ENCODE data around the gene SLC39A3. TPM values are rescaled to one million over a fixed set of nuclear protein-coding genes. Genes with fewer than 3 reads are reported as not detected.

SLC39A3 gene
- total and polyA plus RNA-seq, 8 donors = 18.3 to 33.6 (median 22.8) TPM

DNA sequence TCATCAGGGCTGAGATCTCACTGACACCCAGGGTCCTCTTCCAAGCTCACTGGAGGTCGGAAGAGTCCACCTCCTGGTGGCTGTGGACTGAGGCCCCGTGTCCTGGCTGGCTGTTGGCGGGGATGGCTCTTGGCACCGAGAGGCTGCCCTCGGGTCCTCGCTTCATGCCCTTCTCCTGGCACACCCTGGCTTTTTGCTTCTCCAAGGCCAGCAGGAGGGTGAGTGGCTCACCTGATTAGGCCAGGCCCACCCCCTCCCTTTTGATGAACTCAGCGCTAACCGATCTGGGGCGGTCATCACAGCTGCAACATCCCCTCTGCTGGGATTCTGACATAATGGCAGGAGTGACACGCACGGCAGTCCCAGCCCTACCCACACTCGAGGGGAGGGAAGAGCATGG is 4.4 kb downstream of the SLC39A3 start:
- no peaks in the 10 kb centered on the region for H3K27me3 ChIP-seq
- intact Hi-C loops (cut with DNase I) = no loop called here
- H3K4me3 ChIP-seq = no peak overlapping the region
- TF ChIP-seq, protein P1, sequence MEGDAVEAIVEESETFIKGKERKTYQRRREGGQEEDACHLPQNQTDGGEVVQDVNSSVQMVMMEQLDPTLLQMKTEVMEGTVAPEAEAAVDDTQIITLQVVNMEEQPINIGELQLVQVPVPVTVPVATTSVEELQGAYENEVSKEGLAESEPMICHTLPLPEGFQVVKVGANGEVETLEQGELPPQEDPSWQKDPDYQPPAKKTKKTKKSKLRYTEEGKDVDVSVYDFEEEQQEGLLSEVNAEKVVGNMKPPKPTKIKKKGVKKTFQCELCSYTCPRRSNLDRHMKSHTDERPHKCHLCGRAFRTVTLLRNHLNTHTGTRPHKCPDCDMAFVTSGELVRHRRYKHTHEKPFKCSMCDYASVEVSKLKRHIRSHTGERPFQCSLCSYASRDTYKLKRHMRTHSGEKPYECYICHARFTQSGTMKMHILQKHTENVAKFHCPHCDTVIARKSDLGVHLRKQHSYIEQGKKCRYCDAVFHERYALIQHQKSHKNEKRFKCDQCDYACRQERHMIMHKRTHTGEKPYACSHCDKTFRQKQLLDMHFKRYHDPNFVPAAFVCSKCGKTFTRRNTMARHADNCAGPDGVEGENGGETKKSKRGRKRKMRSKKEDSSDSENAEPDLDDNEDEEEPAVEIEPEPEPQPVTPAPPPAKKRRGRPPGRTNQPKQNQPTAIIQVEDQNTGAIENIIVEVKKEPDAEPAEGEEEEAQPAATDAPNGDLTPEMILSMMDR (IDR thresholded peaks at IDR 0.05) = no peak
- no peak for DNase-seq
- no peak for ATAC-seq
- H3K4me1 ChIP-seq = peaks cover 5 to 30% of the 10 kb centered on the region in 2 donors
- H3K36me3 ChIP-seq = peaks cover 0 to 56% of the 10 kb centered on the region in 2 donors
- H3K9me3 ChIP-seq = peaks cover 0 to 2% of the 10 kb centered on the region in 2 donors
- no peak overlapping the region for H3K27ac ChIP-seq

DNA sequence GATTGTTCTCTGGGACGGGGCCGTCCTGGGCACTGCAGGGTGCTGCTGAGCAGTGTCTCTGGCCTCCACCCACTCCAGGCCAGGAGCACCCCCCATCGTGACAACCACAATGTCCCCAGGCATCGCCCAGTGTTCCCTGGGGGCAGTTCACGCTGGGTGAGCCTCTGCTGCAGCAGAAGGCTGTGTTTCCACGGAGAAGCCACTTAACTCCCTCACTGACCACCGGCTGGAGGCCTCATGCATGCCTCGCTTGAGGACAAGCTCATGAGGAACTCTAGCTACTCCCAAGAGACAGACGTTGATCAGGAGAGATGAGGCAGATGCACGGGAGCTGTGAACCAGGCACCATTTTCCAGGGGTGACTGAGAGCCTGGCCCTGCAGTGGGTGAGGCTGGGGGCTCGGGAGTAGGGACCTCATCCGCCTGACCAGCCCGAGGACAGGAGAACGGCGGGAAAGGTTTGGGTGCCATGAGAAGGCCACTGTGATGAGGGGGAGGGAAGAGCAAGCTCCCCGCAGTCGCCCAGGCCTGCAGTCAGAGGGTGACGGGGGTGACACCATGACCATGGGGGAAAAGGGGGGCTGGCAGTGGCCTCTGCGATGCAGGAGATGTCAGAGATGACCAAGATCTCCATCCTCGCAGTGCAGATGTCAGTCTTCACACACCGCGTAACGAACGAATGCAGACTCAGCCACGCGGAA is 5.1 kb downstream of the SLC39A3 start:
- DNase-seq (no peak), ATAC-seq (no peak)

DNA sequence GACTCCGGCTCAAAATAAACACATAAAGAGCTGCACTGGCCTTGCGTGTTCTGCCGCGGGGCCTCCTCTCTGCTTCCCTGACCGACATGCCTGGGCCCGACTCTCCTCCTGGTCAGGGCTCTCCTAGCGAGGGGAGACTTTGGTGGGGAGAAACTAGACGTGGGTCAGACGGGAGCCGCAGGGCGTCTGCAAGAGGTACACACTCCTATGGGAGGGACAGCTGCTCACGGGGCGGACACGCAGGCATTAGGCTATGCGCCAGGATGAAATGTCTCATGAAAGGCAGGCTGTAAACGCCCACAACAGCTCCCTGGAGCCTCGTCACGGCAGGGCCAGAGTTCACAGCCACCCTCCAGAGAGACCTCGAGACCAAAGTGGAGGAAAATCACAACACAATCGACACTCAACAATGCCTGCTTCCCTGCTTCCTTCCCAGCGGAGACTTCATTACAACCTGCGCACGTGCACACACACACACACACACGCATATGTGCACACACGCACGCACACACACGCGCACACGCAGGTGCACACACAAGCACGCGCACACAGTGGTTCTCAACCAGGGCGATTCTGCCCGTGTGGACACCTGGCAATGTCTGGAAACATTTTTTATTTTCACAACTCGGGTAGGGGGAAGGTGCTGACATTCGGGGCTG is 5.8 kb downstream of the SLC39A3 start:
- Histone ChIP-seq H3K36me3 (peaks cover 0 to 56% of the 10 kb centered on the region in 2 donors), H3K9me3 (peaks cover 0 to 2% of the 10 kb centered on the region in 2 donors), H3K27ac (no peak overlapping the region), H3K4me3 (no peak overlapping the region), H3K27me3 (no peaks in the 10 kb centered on the region), H3K4me1 (peaks cover 3 to 22% of the 10 kb centered on the region in 2 donors)
- no peak for DNase-seq
- TF ChIP-seq, protein P1 (IDR thresholded peaks at IDR 0.05) = no peak
- intact Hi-C loops (cut with DNase I) = no loop called here
- no peak for ATAC-seq

More for the DNA sequence above, 5.1 kb downstream of the SLC39A3 start:
- peaks cover 0 to 2% of the 10 kb centered on the region in 2 donors for H3K9me3 ChIP-seq
- no peaks in the 10 kb centered on the region for H3K27me3 ChIP-seq
- peaks cover 0 to 56% of the 10 kb centered on the region in 2 donors for H3K36me3 ChIP-seq
- no peak overlapping the region for H3K27ac ChIP-seq
- H3K4me3 ChIP-seq = no peak overlapping the region
- TF ChIP-seq, protein P1 (IDR thresholded peaks at IDR 0.05) = no peak
- peaks cover 5 to 26% of the 10 kb centered on the region in 2 donors for H3K4me1 ChIP-seq
- intact Hi-C loops (cut with DNase I) = no loop called here

DNA sequence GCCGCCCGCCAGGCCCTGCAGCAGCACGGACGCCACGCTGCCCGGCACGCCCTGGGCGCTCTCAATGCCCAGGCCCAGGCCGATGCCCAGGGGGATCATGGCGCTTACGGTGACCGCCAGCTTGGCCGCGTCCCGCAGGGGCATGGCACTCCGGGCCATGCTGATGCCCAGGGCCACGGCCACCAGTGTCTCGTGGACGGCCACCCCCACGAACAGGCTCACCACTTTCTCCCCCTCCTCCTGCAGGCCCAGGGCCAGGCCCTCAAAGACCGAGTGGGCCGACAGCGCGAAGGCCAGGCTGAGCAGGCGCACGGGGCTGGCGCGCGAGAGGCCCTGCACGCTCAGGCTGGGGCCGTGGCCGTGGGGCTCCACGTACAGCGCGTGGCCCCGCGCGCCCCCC is 6.9 kb downstream of the SLC39A3 start:
- intact Hi-C loops (cut with DNase I) = no loop called here
- Histone ChIP-seq H3K27ac (no peak overlapping the region), H3K4me1 (peaks cover 0 to 13% of the 10 kb centered on the region in 2 donors), H3K9me3 (peaks cover 0 to 2% of the 10 kb centered on the region in 2 donors), H3K36me3 (peaks cover 0 to 56% of the 10 kb centered on the region in 2 donors), H3K27me3 (peaks cover 0 to 6% of the 10 kb centered on the region in 2 donors), H3K4me3 (no peak overlapping the region)
- TF ChIP-seq, protein P1 (IDR thresholded peaks at IDR 0.05) = no peak
- no peak for DNase-seq
- ATAC-seq = no peak

DNA sequence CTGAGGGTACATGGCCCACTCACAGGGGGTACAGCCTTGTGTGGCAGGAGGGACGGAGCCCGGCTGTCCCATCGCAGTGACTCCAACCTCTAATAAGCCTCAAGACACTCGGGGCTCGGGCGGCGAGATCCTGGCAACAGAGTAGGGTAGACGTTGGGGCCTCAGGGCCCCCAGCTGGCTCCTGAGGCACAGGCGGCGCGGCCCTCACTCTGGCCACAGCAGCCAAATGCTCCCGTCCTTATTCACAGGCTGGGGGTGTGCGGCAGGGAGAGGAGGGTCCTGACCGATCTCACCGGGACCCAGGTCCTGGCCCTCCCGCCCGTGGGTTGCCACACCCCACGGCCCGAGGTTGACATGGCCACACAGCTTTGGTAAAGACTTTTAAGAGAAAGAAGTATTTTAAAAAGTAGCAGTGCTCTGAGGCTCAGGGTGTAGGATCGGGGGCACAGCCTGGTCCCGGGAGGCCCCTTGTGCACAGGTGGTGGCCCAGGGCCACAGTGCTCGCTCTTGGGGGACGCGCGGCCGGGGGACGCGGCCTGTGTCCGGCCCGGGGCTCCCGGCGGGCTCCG is 7.6 kb downstream of the SLC39A3 start:
- Histone ChIP-seq H3K4me3 (no peak overlapping the region), H3K27ac (no peak overlapping the region), H3K9me3 (peaks cover 0 to 2% of the 10 kb centered on the region in 2 donors), H3K27me3 (peaks cover 0 to 13% of the 10 kb centered on the region in 2 donors), H3K36me3 (peaks cover 0 to 56% of the 10 kb centered on the region in 2 donors), H3K4me1 (peaks cover 0 to 7% of the 10 kb centered on the region in 2 donors)
- ATAC-seq (no peak), DNase-seq (no peak)
- TF ChIP-seq, protein P1 (IDR thresholded peaks at IDR 0.05) = no peak
- intact Hi-C loops (cut with DNase I) = no loop called here

Measured in left lung (tissue), 10 donors.